Keratinocyte (primary cell): ENCODE results near the gene LCTL. TPM values are rescaled to one million over a fixed set of nuclear protein-coding genes. Genes with fewer than 3 reads are reported as not detected.

Source experiments
- DNase-seq: peaks from one replicate; pipeline ENCODE4 v3.0.0-alpha.2; 2011; ENCODE audit warnings: low read depth, missing footprints, low spot score
- FAIRE-seq: peaks from 2 replicates; lab custom pipeline; 2011; peaks lifted over from hg19 to GRCh38; lab: Jason Lieb, UNC
- H2AFZ ChIP-seq: 2 replicates; pipeline ENCODE4 v1.6.0; 2012; ENCODE audit warnings: low read length, control low read depth, inconsistent platforms; ENCODE audit not compliant: control insufficient read depth
- H3K27ac ChIP-seq: 2 replicates; pipeline ENCODE4 v1.5.1; 2011; ENCODE audit warnings: low read length; ENCODE audit not compliant: control insufficient read depth, insufficient read depth
- H3K27me3 ChIP-seq: 3 replicates; pipeline ENCODE4 v1.6.0; 2011; ENCODE audit warnings: low read length; ENCODE audit not compliant: control insufficient read depth, insufficient read depth; ENCODE audit errors: extremely low read depth
- H3K36me3 ChIP-seq, 2 experiments: 2 replicates in 1 of 2; 3 replicates in 1 of 2; pipeline ENCODE4 v1.5.1; 2011; ENCODE audit warnings: low read length in 2 of 2, mild to moderate bottlenecking in 1 of 2; ENCODE audit not compliant: control insufficient read depth in 2 of 2, insufficient read depth in 2 of 2; ENCODE audit errors: extremely low read depth in 1 of 2
- H3K4me1 ChIP-seq: 3 replicates; pipeline ENCODE4 v1.5.1; 2011; ENCODE audit warnings: low read length; ENCODE audit not compliant: control insufficient read depth, insufficient read depth; ENCODE audit errors: extremely low read depth
- H3K4me2 ChIP-seq: 3 replicates; pipeline ENCODE4 v1.6.0; 2011; ENCODE audit warnings: low read depth, low read length; ENCODE audit not compliant: control insufficient read depth, insufficient read depth; ENCODE audit errors: extremely low read depth
- H3K4me3 ChIP-seq, 3 experiments: fragments of 200-600 bp in 1 of 3; sonication (generic) in 1 of 3; 2 replicates in 2 of 3; 3 replicates in 1 of 3; pipeline ENCODE4 v1.5.1; 2011 to 2016; ENCODE audit warnings: low read length in 3 of 3, mild to moderate bottlenecking in 3 of 3, control low read depth in 2 of 3, inconsistent platforms in 1 of 3, low read depth in 1 of 3, mixed read lengths in 1 of 3, mixed run types in 1 of 3, moderate library complexity in 1 of 3; ENCODE audit not compliant: control insufficient read depth in 2 of 3, insufficient read depth in 2 of 3; ENCODE audit errors: extremely low read depth in 1 of 3
- H3K79me2 ChIP-seq: 2 replicates; pipeline ENCODE4 v1.6.0; 2012; ENCODE audit warnings: low read length; ENCODE audit not compliant: control insufficient read depth, insufficient read depth
- H3K9ac ChIP-seq: 3 replicates; pipeline ENCODE4 v1.6.0; 2011; ENCODE audit warnings: low read length; ENCODE audit not compliant: control insufficient read depth, insufficient read depth; ENCODE audit errors: extremely low read depth
- H3K9me1 ChIP-seq: 3 replicates; pipeline ENCODE4 v1.6.0; 2011; ENCODE audit warnings: low read length; ENCODE audit not compliant: control insufficient read depth, insufficient read depth; ENCODE audit errors: extremely low read depth
- H3K9me3 ChIP-seq: 2 replicates; pipeline ENCODE4 v1.5.1; 2012; ENCODE audit warnings: low read depth, low read length; ENCODE audit not compliant: control insufficient read depth
- H4K20me1 ChIP-seq: 3 replicates; pipeline ENCODE4 v1.6.0; 2011; ENCODE audit warnings: low read length; ENCODE audit not compliant: control insufficient read depth, insufficient read depth; ENCODE audit errors: extremely low read depth
- EZH2 ChIP-seq: IDR thresholded peaks from one replicate; pipeline ENCODE4 v1.6.1; 2012; ENCODE audit warnings: inconsistent platforms, mild to moderate bottlenecking, low read length, moderate library complexity
- dilution Hi-C: fragments of 300-500 bp; cut with MboI; formaldehyde crosslinking; loops from one replicate; pipeline ENCODE4 v1.7.0; 2020; ENCODE audit warnings: low sequenced_read_pairs; ENCODE audit not compliant: extremely low pct_ligation_motif_present
- polyA plus RNA-seq, 5 experiments: library from polyadenylated mRNA; depleted of rRNA in 3 of 5; stranded (reverse) in 3 of 5; stranded (forward) in 1 of 5; unstranded in 1 of 5; fragments of >200 nt; gene quantifications; 1 replicate in 1 of 5; 2 replicates in 3 of 5; 3 replicates in 1 of 5; pipeline versions ENCODE4 v1.2.1 to v1.2.3, GENCODE V29; 2011 to 2012; ENCODE audit warnings: missing spikeins in 2 of 5, low read depth in 1 of 5, low replicate concordance in 1 of 5
- TF ChIP-seq, protein P1 (sequence below), 3 experiments: IDR thresholded peaks in 1 of 3; conservative IDR thresholded peaks in 1 of 3; optimal IDR thresholded peaks in 1 of 3; 2 replicates in 2 of 3; 3 replicates in 1 of 3; pipeline versions ENCODE3 to v1.5.1; 2011; ENCODE audit warnings: low read length in 3 of 3, mild to moderate bottlenecking in 3 of 3, moderate library complexity in 2 of 3, control low read depth in 1 of 3, inconsistent platforms in 1 of 3; ENCODE audit not compliant: insufficient read depth in 2 of 3; ENCODE audit errors: extremely low read depth in 1 of 3

LCTL gene
- polyA plus RNA-seq, 1 donor (not counting 4 experiments of a cell fraction or from before 2014, with no cell fraction given) = 0.38 TPM

DNA sequence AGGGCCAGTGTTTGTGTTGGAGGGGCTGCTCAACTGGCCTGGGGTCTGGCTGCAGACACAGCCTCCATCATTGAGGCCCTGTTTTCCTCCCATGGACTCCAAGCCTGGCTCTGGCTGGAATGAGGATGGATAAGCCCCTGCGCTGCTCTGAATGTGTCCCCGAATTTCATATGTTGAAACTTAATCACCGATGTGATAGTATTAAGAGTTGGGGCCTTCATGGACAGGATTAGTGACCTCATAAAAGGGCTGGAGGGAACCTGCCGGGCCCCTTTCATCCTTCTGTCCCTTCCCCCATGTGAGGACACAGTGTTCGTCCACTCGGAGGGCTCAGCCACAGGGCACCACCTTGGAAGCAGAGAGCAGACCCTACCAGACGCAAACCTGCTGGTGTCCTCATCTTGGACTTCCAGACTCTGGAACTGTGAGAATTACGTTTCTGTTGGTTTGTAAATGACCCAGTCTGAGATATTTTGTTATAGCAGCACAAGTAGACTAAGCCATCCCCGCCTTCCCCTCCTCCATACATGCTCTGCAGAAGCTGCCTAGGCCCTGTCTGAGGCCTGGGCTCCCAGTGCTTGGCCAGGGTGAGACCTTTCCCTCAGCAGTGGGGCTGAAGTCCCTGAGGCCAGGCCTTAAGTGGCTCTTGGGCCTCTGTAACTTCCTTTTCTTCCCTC lies 3.8 kb upstream of the LCTL start:
- dilution Hi-C loops = no loop called here
- Histone ChIP-seq H3K4me2 (no peak overlapping the region), H3K4me3 (no peak overlapping the region), H3K9ac (no peak overlapping the region), H3K79me2 (no peaks in the 10 kb centered on the region), H3K36me3 (no peaks in the 10 kb centered on the region), H2AFZ (no peak overlapping the region), H3K4me1 (peaks cover 19% of the 10 kb centered on the region), H4K20me1 (no peaks in the 10 kb centered on the region), H3K9me1 (no peaks in the 10 kb centered on the region), H3K9me3 (no peaks in the 10 kb centered on the region), H3K27me3 (no peaks in the 10 kb centered on the region), H3K27ac (no peak overlapping the region)
- FAIRE-seq (no peak), DNase-seq (no peak)
- TF ChIP-seq, protein P1, sequence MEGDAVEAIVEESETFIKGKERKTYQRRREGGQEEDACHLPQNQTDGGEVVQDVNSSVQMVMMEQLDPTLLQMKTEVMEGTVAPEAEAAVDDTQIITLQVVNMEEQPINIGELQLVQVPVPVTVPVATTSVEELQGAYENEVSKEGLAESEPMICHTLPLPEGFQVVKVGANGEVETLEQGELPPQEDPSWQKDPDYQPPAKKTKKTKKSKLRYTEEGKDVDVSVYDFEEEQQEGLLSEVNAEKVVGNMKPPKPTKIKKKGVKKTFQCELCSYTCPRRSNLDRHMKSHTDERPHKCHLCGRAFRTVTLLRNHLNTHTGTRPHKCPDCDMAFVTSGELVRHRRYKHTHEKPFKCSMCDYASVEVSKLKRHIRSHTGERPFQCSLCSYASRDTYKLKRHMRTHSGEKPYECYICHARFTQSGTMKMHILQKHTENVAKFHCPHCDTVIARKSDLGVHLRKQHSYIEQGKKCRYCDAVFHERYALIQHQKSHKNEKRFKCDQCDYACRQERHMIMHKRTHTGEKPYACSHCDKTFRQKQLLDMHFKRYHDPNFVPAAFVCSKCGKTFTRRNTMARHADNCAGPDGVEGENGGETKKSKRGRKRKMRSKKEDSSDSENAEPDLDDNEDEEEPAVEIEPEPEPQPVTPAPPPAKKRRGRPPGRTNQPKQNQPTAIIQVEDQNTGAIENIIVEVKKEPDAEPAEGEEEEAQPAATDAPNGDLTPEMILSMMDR (optimal IDR thresholded peaks at IDR 0.05 in 1 of 3, IDR thresholded peaks at IDR 0.05 in 1 of 3, conservative IDR thresholded peaks at IDR 0.05 in 1 of 3; ENCODE audit: extremely low read depth in 1 of 3, insufficient read depth in 2 of 3, low read length in 3 of 3) = no peak
- TF ChIP-seq EZH2 = no peak

DNA sequence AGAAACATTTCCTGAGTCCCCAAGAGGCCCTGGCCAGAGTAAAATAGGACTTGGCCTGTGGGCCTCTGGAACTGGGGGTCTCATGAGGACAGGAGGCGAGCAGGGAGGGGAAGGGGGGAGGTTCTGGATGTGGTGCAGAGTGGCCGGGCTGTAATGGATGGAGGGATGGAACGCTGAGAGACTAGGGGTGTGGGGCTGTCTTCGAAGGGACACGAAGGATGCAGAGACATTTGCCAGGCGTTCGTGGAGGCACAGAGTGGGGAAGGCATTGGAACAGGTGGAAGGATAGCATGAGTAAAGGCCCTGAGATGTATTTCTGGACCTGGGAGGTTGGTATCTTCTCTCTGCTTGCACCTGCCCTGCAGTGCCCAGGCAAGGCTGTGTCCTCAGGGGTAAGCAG lies 2.1 kb upstream of the LCTL start:
- no peak overlapping the region for H2AFZ ChIP-seq
- dilution Hi-C loops = no loop called here
- H3K9me3 ChIP-seq = no peaks in the 10 kb centered on the region
- no peak overlapping the region for H3K4me3 ChIP-seq
- H3K4me1 ChIP-seq = peaks cover 25% of the 10 kb centered on the region
- no peak for TF ChIP-seq EZH2
- TF ChIP-seq, protein P1 (optimal IDR thresholded peaks at IDR 0.05 in 1 of 3, IDR thresholded peaks at IDR 0.05 in 1 of 3, conservative IDR thresholded peaks at IDR 0.05 in 1 of 3; ENCODE audit: extremely low read depth in 1 of 3, insufficient read depth in 2 of 3, low read length in 3 of 3) = no peak
- no peak overlapping the region for H3K4me2 ChIP-seq
- H3K9me1 ChIP-seq = no peaks in the 10 kb centered on the region
- H3K9ac ChIP-seq = no peak overlapping the region
- H4K20me1 ChIP-seq = no peaks in the 10 kb centered on the region
- H3K27me3 ChIP-seq = no peaks in the 10 kb centered on the region
- no peak overlapping the region for H3K27ac ChIP-seq
- FAIRE-seq = no peak
- no peaks in the 10 kb centered on the region for H3K79me2 ChIP-seq
- DNase-seq = no peak
- no peaks in the 10 kb centered on the region for H3K36me3 ChIP-seq
